GM18519 (cell line): ENCODE results near the gene HOXD12.

Experiments used
- ATAC-seq: cut with Tn5 transposase; IDR thresholded peaks from one replicate; pipeline ENCODE4 v1.9.1; 2021; ENCODE audit warnings: mild to moderate bottlenecking, moderate library complexity; ENCODE audit not compliant: unreplicated experiment, low FRiP score

Gene HOXD12

DNA sequence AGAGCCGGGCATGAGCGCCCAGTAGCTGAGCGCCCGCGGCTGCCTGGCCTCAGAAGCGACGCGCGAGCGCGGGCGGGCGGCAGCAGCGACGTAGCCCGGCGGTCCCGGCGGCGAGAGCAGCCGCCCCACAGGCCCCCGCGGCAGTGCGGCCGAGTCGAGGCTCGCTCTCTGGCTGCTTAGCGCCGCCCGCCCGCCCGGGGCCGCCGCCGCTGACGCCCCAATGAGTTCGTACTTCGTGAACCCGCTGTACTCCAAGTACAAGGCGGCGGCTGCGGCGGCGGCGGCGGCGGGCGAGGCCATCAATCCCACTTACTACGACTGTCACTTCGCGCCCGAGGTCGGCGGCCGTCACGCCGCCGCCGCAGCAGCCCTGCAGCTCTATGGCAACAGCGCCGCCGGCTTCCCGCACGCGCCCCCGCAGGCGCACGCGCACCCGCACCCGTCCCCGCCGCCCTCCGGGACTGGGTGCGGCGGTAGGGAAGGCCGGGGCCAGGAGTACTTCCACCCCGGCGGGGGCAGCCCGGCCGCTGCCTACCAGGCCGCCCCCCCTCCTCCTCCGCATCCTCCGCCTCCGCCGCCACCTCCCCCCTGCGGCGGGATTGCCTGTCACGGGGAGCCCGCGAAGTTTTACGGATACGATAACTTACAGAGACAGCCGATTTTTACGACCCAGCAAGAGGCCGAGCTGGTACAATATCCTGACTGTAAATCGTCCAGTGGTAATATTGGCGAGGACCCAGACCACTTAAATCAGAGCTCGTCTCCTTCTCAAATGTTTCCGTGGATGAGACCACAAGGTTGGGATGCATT, 30.8 kb downstream of the HOXD12 start:
- ATAC-seq: no peak

DNA sequence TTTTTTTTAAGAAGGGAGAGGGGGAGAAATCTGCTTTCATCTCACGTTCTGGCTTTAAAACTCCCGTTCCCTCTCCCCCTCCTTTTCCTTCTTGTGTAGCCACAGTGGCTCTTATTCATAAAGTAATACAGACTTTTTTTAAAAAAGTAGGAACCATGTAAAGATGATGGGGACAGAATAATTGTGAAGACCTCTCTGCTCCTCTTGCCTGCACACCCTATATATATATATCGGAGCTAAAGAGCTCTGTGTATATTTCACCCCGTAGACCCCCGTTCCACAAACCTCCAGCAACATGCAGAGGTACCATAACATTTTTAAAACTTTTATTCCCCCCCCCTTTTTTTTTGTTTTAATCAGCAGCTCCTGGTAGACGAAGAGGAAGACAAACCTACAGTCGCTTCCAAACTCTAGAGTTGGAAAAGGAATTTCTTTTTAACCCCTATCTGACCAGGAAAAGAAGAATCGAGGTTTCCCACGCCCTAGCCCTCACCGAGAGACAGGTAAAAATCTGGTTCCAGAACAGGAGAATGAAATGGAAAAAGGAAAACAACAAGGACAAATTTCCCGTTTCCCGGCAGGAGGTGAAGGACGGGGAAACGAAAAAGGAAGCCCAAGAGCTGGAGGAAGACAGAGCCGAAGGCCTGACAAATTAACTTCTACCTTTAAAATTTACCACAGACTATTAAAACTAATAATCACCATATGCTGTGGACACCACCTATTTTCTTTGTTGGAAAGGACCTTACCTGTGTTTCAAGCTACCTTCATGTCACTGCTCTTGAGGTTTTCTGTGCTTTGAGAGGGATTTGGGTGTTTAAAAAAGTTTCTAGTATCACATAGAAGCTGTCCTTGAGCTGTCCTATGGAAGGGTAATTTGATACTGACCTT, 31.6 kb downstream of the HOXD12 start:
- no peak for ATAC-seq

- ATAC-seq: no peak
These were observed 32.2 kb downstream of the HOXD12 start for GRCh38 chr2:176131848-176132158.

DNA sequence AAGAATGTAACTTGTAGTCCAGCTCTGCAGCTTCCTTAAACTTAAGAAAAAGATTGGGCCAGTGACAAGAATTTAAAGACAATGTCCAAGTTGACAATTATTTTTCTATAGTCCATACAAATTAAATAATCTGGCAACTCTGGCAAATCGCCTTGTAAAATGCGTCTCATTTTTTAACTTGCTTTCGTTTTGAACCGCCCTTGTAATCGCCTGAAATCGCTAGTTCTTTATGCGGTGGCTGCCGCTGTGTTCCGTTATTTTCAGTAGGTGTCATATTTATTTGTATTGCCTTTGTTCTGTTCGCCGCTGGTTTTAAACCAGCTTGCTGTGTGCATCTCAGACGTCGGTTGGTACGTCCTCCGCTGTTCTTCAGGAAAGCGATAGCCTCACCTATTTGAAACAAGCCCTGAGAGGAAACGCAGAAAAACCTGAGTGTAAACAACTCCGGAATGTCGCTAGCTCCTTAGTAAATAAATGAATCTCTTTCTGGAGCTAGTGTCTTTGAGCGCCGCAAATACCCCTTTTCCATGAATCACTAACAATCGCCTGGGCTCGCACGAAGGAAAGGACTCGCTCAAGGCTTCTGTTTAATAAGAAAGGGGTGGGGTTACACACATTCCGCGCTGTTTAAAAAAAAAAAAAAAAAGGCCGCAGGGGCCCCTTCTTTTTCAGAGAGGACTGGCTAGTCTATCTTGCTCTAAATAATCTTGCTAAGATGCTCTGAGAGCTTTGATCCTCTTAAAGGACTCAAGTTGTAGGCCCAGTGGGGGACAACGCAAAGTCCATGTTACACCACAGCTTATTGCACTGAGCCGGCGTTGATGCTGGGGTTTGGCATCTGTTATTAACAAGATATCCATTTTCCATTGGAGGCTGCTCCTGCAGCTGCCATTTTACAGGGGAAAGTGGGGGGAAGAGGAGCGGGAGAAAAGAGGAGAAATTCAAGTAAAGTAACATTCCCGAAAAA, 32.9 kb downstream of the HOXD12 start:
- no peak for ATAC-seq

GRCh38 chr2:176133389-176133788, 33.8 kb downstream of the HOXD12 start:
- no peak for ATAC-seq

DNA sequence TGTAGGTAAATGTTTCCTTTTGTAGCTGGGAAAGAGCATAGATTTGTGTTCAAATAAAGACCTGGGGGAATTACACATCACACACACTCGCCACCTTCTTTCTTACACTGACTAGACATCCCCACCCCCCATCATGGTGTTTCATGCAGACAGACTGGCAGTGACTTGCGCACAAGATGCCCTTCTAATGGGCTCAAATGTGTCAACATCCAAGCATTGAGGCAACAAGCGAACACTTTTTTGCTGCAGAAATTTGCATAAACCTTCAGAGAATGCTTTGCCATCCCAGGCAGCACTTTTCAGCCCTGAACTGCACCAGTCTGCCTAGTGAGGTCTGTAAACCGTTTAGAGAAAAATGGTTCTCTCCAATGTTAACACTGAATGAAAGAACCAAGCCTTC, 34.4 kb downstream of the HOXD12 start:
- ATAC-seq: no peak

DNA sequence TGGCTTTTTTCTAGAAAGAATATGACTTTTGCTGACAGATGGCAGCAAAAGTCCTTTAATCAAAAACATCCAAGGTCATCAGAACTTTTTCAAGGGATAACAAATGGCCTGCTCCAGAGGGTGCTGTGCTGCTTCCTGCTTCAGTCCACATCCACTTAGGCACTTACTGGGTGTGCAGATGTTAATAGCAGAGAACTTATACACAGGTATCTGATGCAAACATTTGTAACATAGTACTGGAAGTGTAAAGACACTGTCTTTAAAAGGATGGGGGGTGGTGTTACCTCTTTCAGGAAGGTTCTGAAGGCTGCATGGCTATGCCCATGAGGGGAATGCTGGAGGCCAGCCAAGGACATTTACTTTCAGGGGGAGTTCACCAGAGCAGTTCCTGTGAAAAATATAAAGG, 35.4 kb downstream of the HOXD12 start:
- no peak for ATAC-seq

DNA sequence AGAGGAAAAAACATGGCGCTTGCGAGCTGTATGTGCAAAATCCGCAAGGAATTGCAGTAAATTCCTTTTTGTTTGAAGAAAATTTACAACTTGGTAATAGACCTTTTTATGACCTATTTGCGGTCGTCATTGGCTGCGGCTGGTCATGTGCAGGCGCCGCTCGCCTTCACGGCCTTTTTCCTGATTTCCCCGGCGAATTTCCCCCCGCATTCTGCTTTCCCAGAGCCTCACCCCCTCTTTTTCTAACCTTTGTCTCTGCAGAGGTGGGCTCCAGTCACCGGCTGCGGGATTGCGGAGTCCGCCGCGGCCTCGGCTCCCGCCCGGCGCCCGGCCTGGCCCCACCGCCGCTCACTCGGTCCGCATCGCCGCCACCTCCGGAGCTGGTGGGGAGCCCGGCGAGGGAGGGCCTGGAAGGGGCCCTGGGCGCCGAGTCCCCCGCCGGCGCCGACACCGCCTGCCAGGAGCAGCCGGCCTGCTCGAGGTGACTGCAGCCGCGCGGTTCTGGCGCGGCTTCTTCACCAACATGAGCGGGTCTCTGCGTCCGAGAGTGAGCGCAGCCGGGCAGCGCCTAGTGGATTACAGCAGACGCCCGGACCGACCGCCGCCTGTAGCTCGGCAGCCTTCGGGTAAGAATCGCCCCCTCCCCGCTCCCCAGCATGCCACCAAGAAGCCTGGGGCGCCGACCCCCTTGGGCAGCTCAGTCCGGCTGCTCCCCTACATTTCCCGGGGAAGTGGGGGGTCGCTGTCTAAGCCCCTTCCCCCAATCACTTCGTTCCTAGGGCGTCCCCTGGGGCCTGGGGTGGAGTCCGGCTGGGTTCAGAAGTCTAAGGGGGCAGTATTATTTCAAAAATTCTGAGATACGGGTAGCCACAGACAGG, 37.0 kb downstream of the HOXD12 start:
- no peak for ATAC-seq

DNA sequence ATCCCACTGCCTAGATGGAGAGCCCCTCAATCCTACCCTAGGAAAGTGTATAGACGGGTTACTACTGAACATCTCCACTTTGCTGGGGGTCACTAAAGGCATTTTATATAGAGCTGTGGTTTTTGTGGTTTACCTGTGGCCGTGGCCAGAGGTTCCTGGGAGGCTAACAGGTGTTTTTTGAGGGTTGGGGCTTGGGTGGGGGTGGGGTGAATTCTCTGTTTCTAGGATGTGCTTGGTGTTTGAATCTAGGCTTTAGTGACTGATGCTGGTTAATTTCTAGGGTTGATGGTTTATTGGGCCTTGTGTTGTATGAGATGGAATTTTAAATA, 37.6 kb downstream of the HOXD12 start:
- ATAC-seq: no peak

DNA sequence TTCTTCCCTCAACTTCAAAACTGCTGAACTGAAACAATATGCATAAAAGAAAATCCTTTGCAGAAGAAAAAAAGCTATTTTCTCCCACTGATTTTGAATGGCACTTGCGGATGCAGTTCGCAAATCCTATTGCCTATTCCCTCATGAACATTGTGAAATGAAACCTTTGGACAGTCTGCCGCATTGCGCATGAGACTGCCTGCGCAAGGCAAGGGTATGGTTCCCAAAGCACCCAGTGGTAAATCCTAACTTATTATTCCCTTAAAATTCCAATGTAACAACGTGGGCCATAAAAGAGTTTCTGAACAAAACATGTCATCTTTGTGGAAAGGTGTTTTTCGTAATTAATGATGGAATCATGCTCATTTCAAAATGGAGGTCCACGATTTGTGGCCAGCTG, 38.3 kb downstream of the HOXD12 start:
- no peak for ATAC-seq

- no peak for ATAC-seq
These were observed 38.9 kb downstream of the HOXD12 start for GRCh38 chr2:176138526-176138922.

GRCh38 chr2:176138923-176139660, 39.5 kb downstream of the HOXD12 start:
- ATAC-seq: no peak

DNA sequence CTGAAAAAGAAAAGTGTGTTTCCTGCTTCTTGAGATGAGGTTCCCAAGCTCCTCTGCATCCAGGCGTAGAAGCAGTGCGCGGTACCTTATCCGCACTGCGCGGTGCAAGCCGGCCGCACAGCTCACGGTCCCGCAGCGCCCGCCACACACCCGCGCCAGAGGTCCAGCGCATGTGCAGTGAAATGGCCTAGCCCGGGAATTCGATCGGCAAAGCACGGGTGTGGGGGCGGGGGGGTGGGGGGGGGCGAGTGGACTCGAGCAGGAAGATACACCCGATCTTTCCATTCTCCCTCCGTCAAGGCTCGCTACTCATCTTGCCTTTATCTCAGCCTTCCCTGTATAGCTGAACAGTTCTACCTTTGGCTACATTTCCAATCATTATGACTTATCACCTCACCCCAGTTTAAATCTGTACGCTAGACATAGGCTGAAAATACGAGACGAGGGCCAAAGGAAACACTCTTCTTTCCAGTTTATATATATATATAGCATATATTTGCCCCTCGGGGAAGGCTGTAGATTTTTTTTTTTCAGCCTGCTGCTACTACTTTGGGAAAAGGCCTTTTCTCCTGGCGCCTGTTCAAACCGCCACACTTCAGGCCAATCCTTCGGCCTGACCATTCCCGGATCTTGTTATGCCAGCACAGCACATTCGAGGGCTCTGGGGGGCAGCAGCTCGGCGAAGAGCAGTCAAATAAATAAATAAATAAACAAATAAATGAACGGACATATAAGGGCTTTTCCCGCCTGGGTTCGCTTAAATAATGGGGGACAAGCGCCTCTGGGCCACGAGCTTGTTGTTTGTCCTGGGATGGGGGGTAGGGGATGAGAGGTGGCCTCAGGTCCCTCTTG, 40.3 kb downstream of the HOXD12 start:
- no peak for ATAC-seq

DNA sequence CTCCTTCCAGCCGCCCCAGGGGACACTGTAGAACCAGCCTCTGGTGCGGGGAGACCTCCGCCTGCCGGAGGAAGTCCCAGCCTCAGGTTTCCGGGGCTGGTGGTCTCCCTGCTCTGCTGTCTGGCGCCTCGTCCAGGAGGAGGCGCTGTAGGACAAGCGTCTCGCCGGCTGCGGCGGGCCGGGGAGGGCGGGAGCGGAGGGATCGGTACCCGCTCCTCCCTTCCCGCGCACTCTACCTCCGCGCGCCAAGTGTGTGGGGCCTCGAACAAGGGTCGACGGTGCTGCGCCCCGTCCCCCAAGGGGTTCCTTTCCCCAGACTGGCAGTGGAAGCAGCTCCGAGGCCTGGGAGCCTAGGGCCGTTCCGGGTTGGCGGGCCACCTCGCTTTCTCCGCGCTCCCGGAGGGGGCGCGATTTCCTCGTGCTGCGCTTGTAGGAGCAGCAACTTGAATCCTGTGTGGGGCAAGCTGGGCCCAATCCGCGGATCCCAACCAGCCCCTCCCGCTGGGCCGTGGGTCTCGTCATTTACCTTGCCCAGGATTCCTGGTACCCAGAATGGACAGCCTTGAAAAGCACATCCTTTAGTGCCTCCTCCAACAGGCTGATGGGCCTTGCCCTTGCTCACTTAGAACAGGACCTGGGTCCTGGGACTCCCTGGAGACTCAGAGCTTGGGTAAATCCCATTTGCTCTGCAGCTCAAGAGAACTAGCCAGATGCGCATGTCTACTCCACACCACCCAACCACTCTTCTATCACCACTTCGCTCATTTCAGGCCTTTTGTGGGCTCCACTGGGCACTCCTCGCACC, 41.1 kb downstream of the HOXD12 start:
- ATAC-seq: peak; percentile 87

DNA sequence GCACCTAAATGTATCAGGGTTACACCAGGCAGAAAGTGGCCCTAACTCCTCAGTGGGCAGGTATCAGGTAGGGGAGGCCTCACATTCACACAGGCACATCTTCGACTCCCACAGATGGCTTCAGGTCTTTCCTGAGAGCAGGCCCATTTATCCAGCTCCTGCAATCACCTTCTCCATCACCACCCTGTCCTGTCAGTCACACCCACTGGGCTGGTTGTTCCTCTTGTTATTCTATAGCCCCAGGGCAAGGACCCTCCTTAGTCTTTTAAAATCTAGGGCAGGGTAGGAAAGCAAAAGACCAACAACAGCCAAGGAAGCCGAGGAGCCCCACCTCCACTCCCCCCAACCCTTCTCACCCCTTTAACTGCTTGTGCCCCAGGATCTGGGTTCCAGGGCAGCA, 42.7 kb downstream of the HOXD12 start:
- no peak for ATAC-seq

DNA sequence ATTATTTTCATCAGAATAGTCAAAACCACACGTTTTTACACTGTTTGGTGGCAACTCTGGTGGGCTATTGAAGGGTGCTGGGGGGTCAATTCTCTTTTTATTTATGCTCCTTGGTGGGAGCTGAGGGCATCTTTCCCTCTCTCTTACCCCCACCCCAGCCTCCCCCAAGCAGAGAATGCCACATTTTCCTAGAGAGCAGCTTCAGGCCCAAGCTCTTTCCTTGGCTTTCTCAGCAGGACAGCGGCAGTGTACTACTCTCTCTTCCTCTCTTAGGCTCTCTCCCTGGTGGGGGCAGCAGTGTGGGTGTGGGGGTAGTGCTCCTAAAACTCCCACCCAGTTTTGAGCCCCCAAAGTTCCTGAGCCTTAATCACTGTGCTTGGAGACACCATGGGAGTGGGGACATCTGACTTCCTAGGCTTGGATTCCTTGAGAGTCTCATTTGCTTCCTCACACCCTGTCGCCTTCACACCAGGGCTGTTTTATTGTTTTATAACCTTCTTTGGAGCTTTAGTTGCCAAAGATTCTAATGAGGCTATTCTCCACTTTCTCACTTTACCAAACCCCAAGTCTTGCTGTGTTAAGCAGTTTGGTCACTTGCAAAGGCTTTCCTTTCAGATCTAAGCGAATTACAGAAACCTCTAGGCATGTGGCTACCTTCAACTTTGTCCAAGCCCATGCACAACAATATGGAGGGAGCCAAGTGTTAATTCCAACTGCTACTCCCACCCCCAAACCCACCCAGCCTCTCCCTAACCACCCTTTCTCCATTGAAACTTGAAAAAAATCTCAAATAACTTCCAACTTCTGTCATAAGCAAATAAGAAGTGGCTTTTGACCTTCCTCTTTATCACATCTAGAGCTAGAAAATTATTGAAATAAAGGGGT, 45.7 kb downstream of the HOXD12 start:
- no peak for ATAC-seq

- ATAC-seq: no peak
These were observed 46.5 kb downstream of the HOXD12 start for GRCh38 chr2:176146101-176146500.
